GM15510 (cell line): ENCODE data around the gene CDK18.

Source experiments
- POLR2A ChIP-seq: IDR thresholded peaks from 3 replicates; pipeline ENCODE4 v1.6.1; 2011; ENCODE audit warnings: borderline replicate concordance; ENCODE audit not compliant: insufficient read length; ENCODE audit errors: extremely low read depth

CDK18 gene

DNA sequence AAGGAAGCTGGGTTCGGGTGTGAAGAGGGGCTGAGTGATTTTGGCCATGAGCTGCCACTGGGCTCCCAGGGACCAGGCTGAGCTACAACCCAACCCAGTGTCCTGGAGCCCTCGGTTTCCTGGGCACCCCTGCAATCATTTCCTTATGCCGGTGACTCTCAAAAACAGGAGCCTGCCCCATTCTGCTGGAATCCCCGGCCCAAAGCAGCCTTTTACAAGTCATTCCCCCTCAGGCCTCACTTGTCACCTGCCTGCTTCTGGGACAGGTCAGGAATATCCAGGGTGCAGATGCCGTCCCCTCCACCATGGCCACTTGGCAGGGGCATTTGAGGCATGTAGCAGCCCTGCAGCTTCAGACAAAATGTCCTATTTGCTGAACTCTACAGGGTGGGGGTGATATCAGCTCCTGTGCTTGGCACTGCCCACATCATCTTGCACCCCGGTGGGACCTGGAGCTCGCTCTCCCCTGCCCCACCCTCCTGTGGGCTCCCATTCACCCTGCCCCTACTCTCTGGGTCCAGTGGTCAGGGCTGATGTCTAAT lies 30.0 kb downstream of the CDK18 start:
- TF ChIP-seq POLR2A, result no peak

DNA sequence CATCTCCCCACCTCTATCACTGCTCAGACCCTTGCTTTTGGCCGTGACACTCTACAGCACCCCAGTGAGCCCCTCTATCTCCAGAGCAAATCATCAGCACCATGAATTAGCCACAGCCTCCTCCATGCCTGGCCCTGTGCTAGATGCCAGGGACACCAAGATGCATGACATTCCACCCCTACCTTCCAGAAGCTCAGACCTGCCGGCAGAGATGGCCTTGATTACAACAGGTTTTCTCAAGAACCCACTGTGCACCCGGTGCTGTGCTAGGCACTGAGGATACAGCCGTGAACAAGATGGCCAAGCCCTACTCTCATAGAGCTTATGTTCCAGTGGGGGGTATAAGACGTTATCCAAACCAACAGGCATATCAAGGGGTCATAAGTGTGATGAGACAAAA lies 30.6 kb downstream of the CDK18 start:
- no peak for TF ChIP-seq POLR2A

- TF ChIP-seq POLR2A, result no peak
Observed at GRCh38 chr1:205535866-205536758, 31.6 kb downstream of the CDK18 start.

DNA sequence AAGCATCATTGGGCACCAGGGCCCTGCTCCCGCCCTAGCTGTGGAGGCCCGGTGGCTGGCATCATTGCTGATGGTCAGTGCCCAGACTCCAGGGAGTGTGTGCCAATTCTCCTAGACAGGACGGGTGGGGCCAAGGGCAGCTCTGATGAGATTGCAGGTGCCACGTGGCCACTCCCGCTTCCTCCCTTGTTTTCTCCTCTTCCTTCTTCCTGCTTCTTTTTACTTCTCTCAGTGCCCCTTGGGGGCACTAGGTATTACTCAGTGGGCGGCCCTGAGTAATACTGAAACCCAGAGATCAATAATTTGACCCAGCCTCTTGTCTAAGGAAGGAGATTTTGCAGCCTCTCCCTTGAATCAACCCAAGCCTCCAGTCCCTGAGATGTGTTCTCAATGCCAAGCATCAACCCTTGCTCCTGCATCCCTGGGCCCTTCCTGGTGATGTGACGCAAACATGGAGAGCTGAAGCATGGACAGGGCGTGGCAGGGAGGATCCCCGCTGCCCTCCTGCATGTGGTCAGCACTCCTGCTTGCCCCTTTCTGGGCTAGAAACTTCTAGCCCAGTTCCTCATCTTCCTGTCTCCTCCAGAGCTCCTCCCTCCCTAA lies 32.4 kb downstream of the CDK18 start:
- no peak for TF ChIP-seq POLR2A

DNA sequence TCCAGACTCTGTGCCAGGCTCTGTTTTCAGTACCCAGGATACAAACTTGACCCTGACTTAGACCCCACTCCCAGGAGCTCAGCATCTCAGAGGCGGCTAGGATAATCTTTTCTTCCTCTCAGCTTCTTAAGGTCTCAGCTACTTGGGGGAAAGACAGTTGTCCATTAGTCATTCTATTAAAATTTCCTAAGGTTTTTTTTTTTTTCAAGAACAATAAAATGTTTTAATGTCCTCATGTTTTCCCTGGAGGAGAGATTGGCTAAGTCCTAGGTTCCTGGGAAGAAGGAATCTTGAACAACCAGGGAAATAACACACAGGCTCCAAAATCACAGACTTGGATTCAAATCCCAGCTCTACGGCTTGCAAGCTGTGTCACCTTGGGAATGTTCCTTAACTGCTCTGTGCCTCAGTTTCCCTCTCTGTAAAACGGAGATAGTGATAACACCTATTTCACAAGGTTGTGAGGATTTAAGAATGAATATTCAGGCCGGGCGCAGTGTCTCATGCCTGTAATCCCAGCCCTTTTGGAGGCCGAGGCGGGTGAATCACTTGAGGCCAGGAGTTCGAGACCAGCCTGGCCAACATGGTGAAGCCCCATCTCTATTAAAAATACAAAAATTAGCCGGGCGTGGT lies 33.0 kb downstream of the CDK18 start:
- no peak for TF ChIP-seq POLR2A

DNA sequence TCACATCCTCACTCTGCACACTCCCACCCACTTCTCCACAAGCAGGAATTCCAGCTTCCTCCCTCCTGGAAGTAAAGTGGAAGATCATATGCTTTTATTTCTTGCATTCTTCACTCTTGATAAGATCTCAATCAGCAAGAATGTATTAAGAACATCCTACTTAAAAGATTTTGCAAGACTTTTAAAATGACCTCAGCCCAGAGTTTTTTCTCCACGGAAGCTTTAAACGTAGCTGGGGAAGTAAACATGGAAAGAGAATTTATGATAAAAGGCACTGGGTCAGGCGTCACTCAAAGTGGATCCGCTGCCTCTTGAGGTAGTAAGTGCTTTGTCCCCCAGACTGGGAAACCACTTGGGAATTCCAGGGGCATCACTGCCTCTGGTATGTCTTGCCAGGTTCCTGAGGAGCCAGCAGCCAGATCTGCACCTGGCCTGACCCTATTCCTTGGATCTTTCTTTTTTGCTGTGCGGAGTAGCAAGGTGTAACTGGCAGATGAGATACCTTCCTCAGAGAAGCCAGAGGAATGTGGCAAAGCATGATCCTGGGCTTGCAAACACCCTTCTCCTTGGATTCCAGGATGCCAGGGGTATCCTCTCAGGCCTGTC lies 33.9 kb downstream of the CDK18 start:
- no peak for TF ChIP-seq POLR2A

DNA sequence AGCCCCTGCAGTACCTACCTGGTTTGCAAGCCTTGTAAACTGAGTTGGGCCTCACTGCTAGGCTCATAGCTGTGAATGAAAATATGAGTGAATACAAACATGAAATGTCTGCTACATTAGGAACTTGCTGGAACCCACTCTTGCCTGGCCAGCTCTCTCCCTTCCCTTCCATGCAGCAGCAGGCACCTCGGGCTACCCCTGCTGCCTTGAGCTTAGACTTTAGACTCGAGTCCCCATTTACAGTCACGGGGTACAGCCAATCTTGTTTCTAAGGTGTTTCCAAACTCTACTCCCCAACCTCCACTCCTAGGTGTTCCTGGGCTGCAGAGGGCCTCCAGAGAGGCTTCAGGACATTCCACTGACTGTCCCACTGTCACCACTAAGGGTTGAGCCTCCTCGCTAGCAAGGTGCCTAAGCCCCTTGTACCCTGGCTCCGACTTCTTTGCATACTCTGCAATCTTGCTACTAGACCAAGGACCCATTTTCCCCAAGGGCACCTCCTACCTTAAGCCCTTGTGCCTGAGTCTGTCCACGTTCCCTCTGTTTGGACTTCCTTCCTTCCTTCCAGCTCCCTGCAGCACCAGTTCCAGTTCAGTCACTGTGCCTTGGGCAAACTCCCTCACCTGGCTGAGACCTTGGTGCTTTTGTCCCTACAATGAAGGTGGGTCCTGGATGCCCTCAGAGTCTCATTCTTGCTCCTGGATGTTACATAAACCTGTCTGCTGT lies 36.9 kb downstream of the CDK18 start:
- TF ChIP-seq POLR2A, result no peak

- TF ChIP-seq POLR2A, result no peak
Observed at GRCh38 chr1:205542367-205542766, 37.9 kb downstream of the CDK18 start.

DNA sequence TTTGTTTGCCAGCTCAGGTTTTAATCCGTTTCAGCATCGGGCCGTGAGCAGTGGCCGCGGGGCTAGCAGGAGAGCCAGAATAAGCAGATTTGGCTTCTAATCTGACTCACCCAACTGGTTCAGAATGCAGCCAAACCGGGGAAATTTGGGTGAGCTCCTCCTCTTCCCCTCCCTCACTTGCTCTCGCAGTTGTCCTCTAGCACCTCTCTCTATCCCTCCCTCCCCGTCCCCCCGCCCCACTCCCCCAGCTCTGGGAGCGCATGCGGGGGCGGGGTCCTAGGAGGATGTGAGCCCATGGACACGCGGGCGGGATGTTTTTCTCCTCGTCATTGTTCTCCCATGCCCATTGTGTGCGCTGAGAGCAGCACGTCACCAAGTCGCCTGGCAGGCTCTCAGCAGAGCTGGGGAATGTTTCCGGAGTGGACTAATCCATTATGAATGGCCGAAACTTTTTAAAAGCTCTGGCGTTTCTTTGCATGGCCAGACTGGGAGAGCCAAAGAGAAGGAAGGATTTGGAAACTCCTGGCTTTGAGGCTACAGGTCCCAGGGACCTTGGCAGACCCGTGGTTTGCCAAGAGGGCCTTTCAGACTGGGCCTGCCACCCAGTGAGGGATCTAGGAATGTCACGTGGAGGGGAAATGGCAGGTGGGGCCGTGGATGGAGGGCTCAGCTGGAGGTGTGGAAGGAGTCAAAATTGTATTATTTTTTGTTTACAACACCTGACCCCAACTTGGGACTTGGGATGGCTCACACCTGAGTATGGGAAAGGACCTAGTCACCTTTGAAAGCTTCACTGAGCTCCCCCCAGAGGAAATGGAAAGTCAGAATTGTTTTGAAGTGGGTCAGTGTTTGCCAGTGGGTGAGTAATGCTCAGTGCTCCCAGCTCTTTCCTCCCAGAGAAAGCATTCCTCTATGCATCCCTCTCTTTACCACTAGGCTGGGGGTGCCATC lies 39.2 kb downstream of the CDK18 start:
- TF ChIP-seq POLR2A, result no peak

- no peak for TF ChIP-seq POLR2A
Observed at GRCh38 chr1:205545001-205545919, 40.8 kb downstream of the CDK18 start.

DNA sequence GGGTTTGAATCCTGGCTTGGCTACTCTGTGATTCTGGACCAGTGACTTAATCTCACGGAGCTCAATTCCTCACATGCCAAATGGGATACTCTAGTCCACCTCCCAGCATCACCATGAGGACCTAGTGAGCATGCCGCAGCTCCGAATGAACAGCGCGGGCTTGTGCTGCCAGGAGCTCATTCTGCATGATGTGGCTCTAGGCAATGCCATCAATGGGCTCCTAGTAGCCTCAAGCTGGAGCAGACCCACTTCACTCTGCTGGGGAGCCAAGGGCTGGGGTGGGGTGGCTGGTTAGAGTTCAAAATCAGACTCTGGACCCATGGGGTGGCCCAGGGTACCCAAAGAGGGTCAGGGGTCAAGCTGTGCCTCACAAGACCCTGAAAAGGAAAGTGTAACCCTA lies 41.5 kb downstream of the CDK18 start:
- TF ChIP-seq POLR2A, result no peak

DNA sequence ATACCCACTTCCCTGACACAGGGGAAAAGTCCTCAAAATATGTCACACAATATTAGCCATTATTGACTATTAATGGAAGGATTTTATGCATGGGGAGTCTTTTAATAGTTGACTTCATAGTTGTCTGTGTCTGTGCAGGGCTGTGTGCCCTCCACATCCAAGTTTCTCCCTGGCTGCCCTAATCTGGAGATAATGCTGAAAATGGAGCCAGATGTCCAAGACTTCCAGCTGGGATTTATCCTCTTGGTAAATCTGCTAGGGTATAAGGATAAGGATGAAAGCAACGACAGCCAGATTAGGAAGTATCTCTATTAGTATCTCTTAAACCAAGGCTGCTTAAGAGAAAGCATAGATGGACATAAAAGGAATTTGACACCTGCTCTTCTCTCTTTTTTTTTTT lies 42.1 kb downstream of the CDK18 start:
- no peak for TF ChIP-seq POLR2A
